ENCODE measurements around the gene GFI1B.
A peak's percentile ranks its signal among the peaks of the same experiment; 100 is the strongest.
"Not testable (repeated sequence)": the region's sequence is repeated elsewhere in the genome, so short reads cannot be mapped to it uniquely, and the experiment has no call there.

The GFI1B gene

GRCh38 chr9:133030317-133031129, 52.0 kb downstream of the GFI1B start, which contains the start of gene GTF3C5:
TSS of gene GTF3C5 (plus strand) at chr9:133030997. CDS start at chr9:133031012, 15 bp downstream.
- Histone ChIP-seq H3K4me1 (ENCODE audit: control insufficient read depth, insufficient read depth, low read length) (no peaks in the 10 kb centered on the region), H3K9me3 (ENCODE audit: control insufficient read depth, insufficient read depth, low read length) (no peaks in the 10 kb centered on the region), H3K36me3 (ENCODE audit: control insufficient read depth, insufficient read depth, low read length) (no peaks in the 10 kb centered on the region), H3K4me3 (ENCODE audit: low read depth, low read length) (peak within 1 kb of the TSS; percentile 97), H3K9ac (ENCODE audit: low read depth, low read length) (peak within 1 kb of the TSS; percentile 95), H3K27me3 (ENCODE audit: control insufficient read depth, insufficient read depth, low read length) (no peaks in the 10 kb centered on the region)

GRCh38 chr9:133031130-133031422, 52.6 kb downstream of the GFI1B start:
- Histone ChIP-seq H3K9me3 (ENCODE audit: control insufficient read depth, insufficient read depth, low read length) (no peaks in the 10 kb centered on the region), H3K27me3 (ENCODE audit: control insufficient read depth, insufficient read depth, low read length) (no peaks in the 10 kb centered on the region), H3K36me3 (ENCODE audit: control insufficient read depth, insufficient read depth, low read length) (no peaks in the 10 kb centered on the region)

GRCh38 chr9:133031496-133031911, 53.0 kb downstream of the GFI1B start:
- peak overlapping the region; percentile 97 for H3K4me3 ChIP-seq (ENCODE audit: low read depth, low read length)
- no peaks in the 10 kb centered on the region for H3K27me3 ChIP-seq (ENCODE audit: control insufficient read depth, insufficient read depth, low read length)
- no peaks in the 10 kb centered on the region for H3K4me1 ChIP-seq (ENCODE audit: control insufficient read depth, insufficient read depth, low read length)
- no peaks in the 10 kb centered on the region for H3K9me3 ChIP-seq (ENCODE audit: control insufficient read depth, insufficient read depth, low read length)
- H3K9ac ChIP-seq (ENCODE audit: low read depth, low read length), result peak overlapping the region; percentile 95
- no peaks in the 10 kb centered on the region for H3K36me3 ChIP-seq (ENCODE audit: control insufficient read depth, insufficient read depth, low read length)

More at GRCh38 chr9:133031130-133031422, 52.6 kb downstream of the GFI1B start:
- Histone ChIP-seq H3K4me3 (ENCODE audit: low read depth, low read length) (peak overlapping the region; percentile 97), H3K4me1 (ENCODE audit: control insufficient read depth, insufficient read depth, low read length) (no peaks in the 10 kb centered on the region), H3K9ac (ENCODE audit: low read depth, low read length) (peak overlapping the region; percentile 95)

- H3K36me3 ChIP-seq (ENCODE audit: control insufficient read depth, insufficient read depth, low read length), result no peaks in the 10 kb centered on the region
- H3K4me3 ChIP-seq (ENCODE audit: low read depth, low read length), result peak overlapping the region; percentile 97
- H3K9me3 ChIP-seq (ENCODE audit: control insufficient read depth, insufficient read depth, low read length), result no peaks in the 10 kb centered on the region
- no peaks in the 10 kb centered on the region for H3K27me3 ChIP-seq (ENCODE audit: control insufficient read depth, insufficient read depth, low read length)
- H3K4me1 ChIP-seq (ENCODE audit: control insufficient read depth, insufficient read depth, low read length), result no peaks in the 10 kb centered on the region
- no peak overlapping the region for H3K9ac ChIP-seq (ENCODE audit: low read depth, low read length)
These were observed 53.7 kb downstream of the GFI1B start for GRCh38 chr9:133032171-133032570.

GRCh38 chr9:133035669-133036068, 57.2 kb downstream of the GFI1B start:
- no peaks in the 10 kb centered on the region for H3K27me3 ChIP-seq (ENCODE audit: control insufficient read depth, insufficient read depth, low read length)
- H3K36me3 ChIP-seq (ENCODE audit: control insufficient read depth, insufficient read depth, low read length), result no peaks in the 10 kb centered on the region
- H3K9ac ChIP-seq (ENCODE audit: low read depth, low read length), result no peak overlapping the region
- no peak overlapping the region for H3K4me3 ChIP-seq (ENCODE audit: low read depth, low read length)
- no peaks in the 10 kb centered on the region for H3K4me1 ChIP-seq (ENCODE audit: control insufficient read depth, insufficient read depth, low read length)
- no peaks in the 10 kb centered on the region for H3K9me3 ChIP-seq (ENCODE audit: control insufficient read depth, insufficient read depth, low read length)

- H3K4me1 ChIP-seq (ENCODE audit: control insufficient read depth, insufficient read depth, low read length), result no peaks in the 10 kb centered on the region
- no peak overlapping the region for H3K4me3 ChIP-seq (ENCODE audit: low read depth, low read length)
- no peaks in the 10 kb centered on the region for H3K9me3 ChIP-seq (ENCODE audit: control insufficient read depth, insufficient read depth, low read length)
- H3K36me3 ChIP-seq (ENCODE audit: control insufficient read depth, insufficient read depth, low read length), result peaks cover 13% of the 10 kb centered on the region
- H3K27me3 ChIP-seq (ENCODE audit: control insufficient read depth, insufficient read depth, low read length), result no peaks in the 10 kb centered on the region
- no peak overlapping the region for H3K9ac ChIP-seq (ENCODE audit: low read depth, low read length)
These were observed 59.5 kb downstream of the GFI1B start for GRCh38 chr9:133037775-133038515.

- H3K36me3 ChIP-seq (ENCODE audit: control insufficient read depth, insufficient read depth, low read length), result peaks cover 33% of the 10 kb centered on the region
- H3K27me3 ChIP-seq (ENCODE audit: control insufficient read depth, insufficient read depth, low read length); H3K4me1 ChIP-seq (ENCODE audit: control insufficient read depth, insufficient read depth, low read length); H3K4me3 ChIP-seq (ENCODE audit: low read depth, low read length); H3K9me3 ChIP-seq (ENCODE audit: control insufficient read depth, insufficient read depth, low read length); H3K9ac ChIP-seq (ENCODE audit: low read depth, low read length): not testable (repeated sequence)
These were observed 62.5 kb downstream of the GFI1B start for GRCh38 chr9:133040892-133041479.

Measured in iPS-15b (cell line).